GM13977 (cell line): Measurements from ENCODE around the gene PAM.
"Not testable (repeated sequence)": the region's sequence is repeated elsewhere in the genome, so short reads cannot be mapped to it uniquely, and the experiment has no call there.

Source experiments
- DNase-seq: peaks from one replicate; pipeline ENCODE4 v3.0.0; 2012; ENCODE audit warnings: low spot score
- in situ Hi-C: fragments of 300-500 bp; cut with MboI; formaldehyde crosslinking; loops from one replicate; pipeline ENCODE4 v1.12.0; 2022; ENCODE audit warnings: low sequenced_read_pairs, low pct_unique_long_range_greater_than_20kb, mixed read lengths, inconsistent platforms; ENCODE audit not compliant: unreplicated experiment
- TF ChIP-seq, protein P1 (sequence below): IDR thresholded peaks from 2 replicates; pipeline ENCODE4 v1.5.1; 2012; ENCODE audit warnings: mild to moderate bottlenecking, control low read depth; ENCODE audit not compliant: insufficient read depth; ENCODE audit errors: extremely low read depth, missing control alignments

The PAM gene

DNA sequence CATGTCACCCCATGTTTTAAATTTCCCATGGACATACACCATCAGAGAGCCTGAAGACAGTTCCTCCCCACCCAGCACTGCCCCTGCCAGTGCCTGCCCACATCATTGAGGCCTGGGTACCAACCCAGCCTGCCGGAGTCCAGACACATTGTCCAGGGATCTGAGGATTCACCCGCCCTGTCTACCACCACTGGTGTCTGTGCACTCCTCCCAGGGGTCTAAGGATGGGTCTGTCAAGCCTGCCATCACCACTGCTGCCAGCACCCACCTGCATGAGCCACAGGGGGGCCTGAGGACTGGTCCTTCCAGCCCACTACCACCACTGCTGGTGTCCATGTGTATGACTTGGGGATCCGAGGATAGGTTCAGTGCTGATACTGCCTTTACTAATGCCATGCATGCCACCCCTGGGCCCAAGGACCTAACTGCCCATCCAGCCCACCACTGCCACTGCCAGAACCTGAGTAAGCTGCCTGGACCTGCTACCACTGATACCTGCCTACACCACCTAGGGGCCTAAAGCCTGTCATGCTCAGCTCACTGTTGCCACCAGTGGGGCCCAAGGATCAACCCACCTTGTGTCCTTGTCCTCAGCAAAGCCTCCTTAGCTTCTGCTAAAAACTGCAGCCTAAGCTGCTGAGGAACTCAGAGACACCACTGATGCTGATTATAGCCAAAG is 227.0 kb downstream of the PAM start:
- no peak for DNase-seq
- TF ChIP-seq, protein P1, sequence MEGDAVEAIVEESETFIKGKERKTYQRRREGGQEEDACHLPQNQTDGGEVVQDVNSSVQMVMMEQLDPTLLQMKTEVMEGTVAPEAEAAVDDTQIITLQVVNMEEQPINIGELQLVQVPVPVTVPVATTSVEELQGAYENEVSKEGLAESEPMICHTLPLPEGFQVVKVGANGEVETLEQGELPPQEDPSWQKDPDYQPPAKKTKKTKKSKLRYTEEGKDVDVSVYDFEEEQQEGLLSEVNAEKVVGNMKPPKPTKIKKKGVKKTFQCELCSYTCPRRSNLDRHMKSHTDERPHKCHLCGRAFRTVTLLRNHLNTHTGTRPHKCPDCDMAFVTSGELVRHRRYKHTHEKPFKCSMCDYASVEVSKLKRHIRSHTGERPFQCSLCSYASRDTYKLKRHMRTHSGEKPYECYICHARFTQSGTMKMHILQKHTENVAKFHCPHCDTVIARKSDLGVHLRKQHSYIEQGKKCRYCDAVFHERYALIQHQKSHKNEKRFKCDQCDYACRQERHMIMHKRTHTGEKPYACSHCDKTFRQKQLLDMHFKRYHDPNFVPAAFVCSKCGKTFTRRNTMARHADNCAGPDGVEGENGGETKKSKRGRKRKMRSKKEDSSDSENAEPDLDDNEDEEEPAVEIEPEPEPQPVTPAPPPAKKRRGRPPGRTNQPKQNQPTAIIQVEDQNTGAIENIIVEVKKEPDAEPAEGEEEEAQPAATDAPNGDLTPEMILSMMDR = no peak
- in situ Hi-C loops = no loop called here

DNA sequence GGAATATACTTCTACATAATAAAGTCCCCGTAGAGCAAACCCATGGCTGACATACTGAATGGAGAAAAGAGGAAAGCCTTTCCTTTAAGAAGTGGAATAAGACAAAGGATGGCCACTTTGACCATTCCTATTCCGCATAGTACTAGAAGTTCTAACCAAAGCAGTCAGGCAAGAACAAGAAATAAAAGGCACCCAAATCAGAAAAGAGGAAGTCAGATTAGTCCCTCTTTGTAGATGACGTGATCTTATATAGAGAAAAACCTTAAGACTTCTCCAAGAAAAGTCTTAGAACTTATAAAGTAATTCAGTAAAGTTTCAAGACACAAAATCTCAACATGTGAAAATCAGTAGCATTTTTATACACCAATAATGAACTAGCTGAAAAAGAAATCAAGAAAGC is 231.0 kb downstream of the PAM start:
- no peak for DNase-seq
- TF ChIP-seq, protein P1 = no peak
- in situ Hi-C loops = no loop called here

DNA sequence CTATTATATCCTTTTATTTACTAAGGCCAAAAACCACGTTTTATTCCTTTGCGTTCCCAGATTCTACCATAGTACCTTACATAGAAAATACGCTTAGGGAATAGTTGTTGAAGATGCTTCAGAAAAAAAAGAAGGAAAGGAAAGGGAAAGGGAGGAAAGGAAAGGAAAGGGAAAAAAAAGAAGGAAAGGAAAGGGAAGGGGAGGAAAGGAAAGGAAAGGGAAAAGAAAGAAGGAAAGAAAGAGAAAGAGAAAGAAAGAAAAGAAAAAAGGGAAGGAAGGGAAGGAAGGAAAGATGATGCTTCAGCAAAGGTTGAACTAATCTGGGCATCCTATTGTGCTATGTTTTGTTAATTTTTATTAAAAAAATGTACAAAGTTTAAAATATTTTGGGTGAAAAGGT is 233.4 kb downstream of the PAM start:
- TF ChIP-seq, protein P1 = no peak
- no peak for DNase-seq
- in situ Hi-C loops = no loop called here

DNA sequence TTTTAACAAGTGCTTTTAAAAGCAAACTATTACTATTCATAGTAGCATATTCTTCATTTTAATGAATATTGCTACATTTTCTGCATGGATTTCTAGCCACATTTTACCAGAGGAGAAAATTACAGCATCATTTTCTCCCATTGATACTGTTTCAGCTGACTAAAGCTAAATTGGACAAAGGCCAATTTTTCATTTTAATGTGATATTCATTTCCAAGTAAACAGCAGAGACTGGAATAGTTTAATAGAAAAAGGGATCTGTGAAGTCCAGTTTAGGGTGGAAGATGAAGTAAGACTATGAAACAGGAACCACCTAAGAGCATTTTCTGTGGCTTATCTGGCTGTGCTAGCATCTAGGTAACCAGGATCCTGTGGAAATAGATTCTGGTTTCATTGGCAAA is 236.7 kb downstream of the PAM start:
- TF ChIP-seq, protein P1 = no peak
- in situ Hi-C loops = no loop called here
- DNase-seq = no peak

DNA sequence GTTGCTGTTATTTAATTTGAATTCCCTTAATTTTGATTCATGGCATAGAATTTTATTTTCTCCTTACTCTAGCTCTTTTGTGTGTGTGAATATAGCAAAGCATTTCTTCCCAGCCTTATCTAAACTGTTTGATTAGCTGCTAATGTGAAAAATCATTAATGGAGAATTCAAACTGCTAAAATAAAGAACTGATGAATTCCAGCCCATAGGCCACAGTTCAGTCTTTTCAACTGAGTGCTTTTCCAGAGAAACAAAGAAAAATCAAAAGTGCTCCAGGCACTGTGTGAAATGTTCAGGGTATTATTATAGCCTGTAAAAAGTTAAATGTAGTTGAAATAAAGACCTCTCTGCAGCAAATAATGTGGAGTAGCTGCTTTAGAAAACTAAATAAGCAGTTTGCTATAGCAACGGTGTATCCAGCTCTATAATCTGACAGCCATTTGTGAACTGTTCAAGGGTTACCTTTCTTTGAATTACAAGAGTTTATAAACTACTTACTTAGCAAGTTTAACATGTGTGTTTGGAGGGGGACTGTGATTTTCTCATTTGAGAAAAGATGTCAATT is 241.0 kb downstream of the PAM start:
- no peak for DNase-seq
- TF ChIP-seq, protein P1 = no peak
- in situ Hi-C loops = no loop called here

DNA sequence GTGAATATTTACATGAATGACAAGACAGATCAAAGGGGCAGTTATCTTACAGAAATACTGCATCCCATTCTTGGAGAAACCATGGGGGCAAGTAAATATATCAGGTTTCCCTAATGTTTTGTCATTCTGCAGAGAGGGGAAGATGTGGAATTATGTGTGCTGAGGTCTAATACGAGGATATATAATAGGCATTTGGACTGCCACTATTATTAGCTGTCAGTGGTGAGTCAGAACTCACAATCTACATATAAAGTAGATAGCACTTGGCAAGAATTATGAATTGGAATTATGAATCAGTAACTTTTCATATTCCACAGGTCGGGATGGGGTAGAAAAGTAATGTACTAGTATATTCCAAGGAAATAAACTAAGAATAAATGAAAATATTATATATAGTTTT is 243.1 kb downstream of the PAM start:
- TF ChIP-seq, protein P1 = no peak
- in situ Hi-C loops = no loop called here
- DNase-seq = no peak

DNA sequence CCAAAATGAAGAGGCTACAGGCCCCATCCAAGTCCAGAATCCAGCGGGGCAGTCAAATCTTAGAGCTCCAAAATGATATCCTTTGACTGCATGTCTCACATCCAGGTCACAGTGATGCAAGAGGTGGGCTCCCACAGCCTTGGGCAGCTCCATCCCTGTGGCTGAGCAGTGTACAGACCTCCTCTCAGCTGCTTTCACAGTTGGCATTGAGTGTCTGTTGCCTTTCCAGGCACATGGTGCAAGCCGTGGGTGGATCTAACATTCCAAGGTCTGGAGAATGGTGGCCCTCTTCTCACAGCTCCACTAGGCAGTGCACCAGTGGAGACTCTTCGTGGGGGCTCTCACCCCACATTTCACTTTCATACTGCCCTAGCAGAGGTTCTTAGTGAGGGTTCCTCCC is 244.1 kb downstream of the PAM start:
- TF ChIP-seq, protein P1 = no peak
- in situ Hi-C loops = no loop called here
- no peak for DNase-seq

DNA sequence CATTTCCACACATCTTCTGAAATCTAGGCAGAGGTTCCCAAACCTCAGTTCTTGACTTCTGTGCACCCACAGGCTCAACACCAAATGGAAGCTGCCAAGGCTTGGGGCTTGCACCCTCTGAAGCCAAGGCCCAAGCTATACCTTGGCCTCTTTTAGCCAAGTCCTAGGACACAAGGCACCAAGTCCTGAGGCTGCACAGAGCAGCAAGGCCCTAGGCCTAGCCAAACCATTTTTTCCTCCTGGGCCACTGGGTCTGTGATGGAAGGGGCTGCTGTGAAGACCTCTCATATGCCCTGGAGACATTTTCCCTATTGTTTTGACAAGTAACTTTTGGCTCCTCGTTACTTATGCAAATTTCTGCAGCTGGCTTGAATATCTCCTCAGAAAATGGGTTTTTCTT is 244.5 kb downstream of the PAM start:
- in situ Hi-C loops, DNase-seq: not testable (repeated sequence)
